K562 (cell line): ENCODE data around the gene NIN. TPM values are rescaled to one million over a fixed set of nuclear protein-coding genes. Genes with fewer than 3 reads are reported as not detected.

ENCODE experiments used
- ATAC-seq: fragments of 200-7000 bp; cut with Tn5 transposase; 3 replicates; pipeline ENCODE4 v1.9.1; 2020; ENCODE audit warnings: moderate library complexity
- BruUV-seq: library from RNA; stranded (reverse); fragments of 400-500 nt; replicated peaks from 2 replicates; lab custom pipeline; 2021; lab: Mats Ljungman, UMichigan
- CTCF ChIA-PET: fragments of 300-600 bp; formaldehyde crosslinking; extraction: SDS; loops from one replicate; lab custom pipeline; 2021; ENCODE audit warnings: low intra/inter-chr PET ratio; lab: Yijun Ruan, JAX
- POLR2A ChIA-PET: fragments of 300-600, 350-650 bp; sonication (Branson Sonifier 250); formaldehyde crosslinking; extraction: SDS; loops from one replicate; lab custom pipeline; 2021; ENCODE audit warnings: antibody characterized with exemption, inconsistent platforms; lab: Yijun Ruan, JAX
- DNase-seq, 4 experiments: peaks; one replicate each; pipeline versions ENCODE4 v3.0.0 to v3.0.0-alpha.2; 2011 to 2018; ENCODE audit warnings: low spot score in 3 of 4, mixed read lengths in 3 of 4; ENCODE audit errors: extremely low read depth in 1 of 4
- FAIRE-seq: peaks from 2 replicates; lab custom pipeline; 2011; peaks lifted over from hg19 to GRCh38; lab: Jason Lieb, UNC
- H2AFZ ChIP-seq: 2 replicates; pipeline ENCODE4 v1.6.0; 2011; ENCODE audit warnings: low read depth, low read length, control low read depth, inconsistent platforms
- H3K27ac ChIP-seq: fragments of 200-600 bp; 3 replicates; pipeline ENCODE4 v1.8.0; 2011; ENCODE audit warnings: low read depth, mild to moderate bottlenecking, control low read depth, inconsistent platforms, low read length, moderate library complexity, mixed read lengths; ENCODE audit errors: extremely low read depth
- H3K27me3 ChIP-seq, 2 experiments: fragments of 300-600 bp in 1 of 2; 2 replicates in 1 of 2; 3 replicates in 1 of 2; pipeline versions ENCODE4 v1.6.0 to v1.8.0; 2011; ENCODE audit warnings: inconsistent platforms in 2 of 2, low read length in 2 of 2, mild to moderate bottlenecking in 1 of 2, mixed read lengths in 1 of 2, moderate library complexity in 1 of 2; ENCODE audit not compliant: control insufficient read depth in 2 of 2, insufficient read depth in 2 of 2
- H3K36me3 ChIP-seq: fragments of 300-600 bp; 3 replicates; pipeline ENCODE4 v1.8.0; 2011; ENCODE audit warnings: mild to moderate bottlenecking, low read length, inconsistent platforms; ENCODE audit not compliant: control insufficient read depth, insufficient read depth
- H3K4me1 ChIP-seq, 2 experiments: fragments of 200-600 bp in 1 of 2; replicated peaks in 1 of 2; 2 replicates in 1 of 2; 3 replicates in 1 of 2; pipeline versions ENCODE4 v1.5.1 to v1.8.0; 2011; ENCODE audit warnings: inconsistent platforms in 2 of 2, low read length in 2 of 2, mild to moderate bottlenecking in 1 of 2, mixed read lengths in 1 of 2, moderate library complexity in 1 of 2; ENCODE audit not compliant: control insufficient read depth in 2 of 2, insufficient read depth in 2 of 2
- H3K4me2 ChIP-seq: 2 replicates; pipeline ENCODE4 v1.6.1; 2011; ENCODE audit warnings: low read length, control low read depth, inconsistent platforms, mixed read lengths; ENCODE audit not compliant: insufficient read depth
- H3K4me3 ChIP-seq: fragments of 200-600 bp; sonication (generic), shearing (Covaris generic); 2 replicates; pipeline ENCODE4 v1.5.1; 2016; ENCODE audit warnings: control low read depth, inconsistent platforms
- H3K79me2 ChIP-seq: fragments of 200-600 bp; 3 replicates; pipeline ENCODE4 v1.8.0; 2011; ENCODE audit warnings: low read length, inconsistent platforms; ENCODE audit not compliant: control insufficient read depth, insufficient read depth
- H3K9ac ChIP-seq, 2 experiments: 2 replicates each; pipeline versions ENCODE4 v1.6.0 to v1.6.1; 2011; ENCODE audit warnings: low read depth in 2 of 2, low read length in 2 of 2, control low read depth in 1 of 2, inconsistent platforms in 1 of 2, mild to moderate bottlenecking in 1 of 2, mixed read lengths in 1 of 2; ENCODE audit not compliant: insufficient read depth in 1 of 2
- H3K9me1 ChIP-seq: one replicate; pipeline ENCODE4 v1.6.0; 2011; ENCODE audit warnings: inconsistent platforms, mild to moderate bottlenecking, low read length, moderate library complexity; ENCODE audit not compliant: control insufficient read depth, insufficient read depth
- H3K9me3 ChIP-seq: replicated peaks from 2 replicates; pipeline ENCODE4 v1.5.1; 2011; ENCODE audit warnings: low read depth, low read length, inconsistent platforms; ENCODE audit not compliant: control insufficient read depth, insufficient read depth
- H4K20me1 ChIP-seq: replicated peaks from 2 replicates; pipeline ENCODE4 v1.6.1; 2011; ENCODE audit warnings: low read length, inconsistent platforms, mixed read lengths; ENCODE audit not compliant: control insufficient read depth, insufficient read depth
- FOXJ2 ChIP-seq: fragments of 200-800 bp; sonication (Bioruptor generic); IDR thresholded peaks from 2 replicates; pipeline ENCODE4 v1.6.1; 2016; ENCODE audit warnings: missing genetic modification characterization, missing compliant biosample characterization
- FOXM1 ChIP-seq, 2 experiments: fragments of 450-650 bp in 1 of 2; sonication (generic) in 1 of 2; formaldehyde crosslinking in 1 of 2; IDR thresholded peaks; 2 replicates each; pipeline versions ENCODE4 v1.6.1 to v1.9.0; 2017 to 2022; ENCODE audit warnings: low read depth in 2 of 2, mild to moderate bottlenecking in 2 of 2, missing genetic modification reagents in 1 of 2, moderate library complexity in 1 of 2
- FOXP1 ChIP-seq: sonication (generic); formaldehyde crosslinking; IDR thresholded peaks from 2 replicates; pipeline ENCODE4 v1.8.0; 2022; ENCODE audit warnings: mild to moderate bottlenecking, missing genetic modification reagents
- HNRNPUL1 ChIP-seq: fragments of 200-400 bp; formaldehyde crosslinking; IDR thresholded peaks from 2 replicates; pipeline ENCODE4 v1.6.1; 2017; ENCODE audit warnings: low read length
- MCM5 ChIP-seq: fragments of 450-650 bp; IDR thresholded peaks from 2 replicates; pipeline ENCODE4 v1.6.1; 2016; ENCODE audit warnings: low read depth
- PCBP2 ChIP-seq: fragments of 200-400 bp; formaldehyde crosslinking; IDR thresholded peaks from 2 replicates; pipeline ENCODE4 v1.6.1; 2018; ENCODE audit warnings: low read length, low read depth, mild to moderate bottlenecking, moderate library complexity; ENCODE audit not compliant: poor library complexity, severe bottlenecking
- RBFOX2 ChIP-seq: fragments of 200-400 bp; formaldehyde crosslinking; IDR thresholded peaks from 2 replicates; pipeline ENCODE4 v1.6.1; 2017; ENCODE audit warnings: low read depth, mild to moderate bottlenecking, low read length, moderate library complexity
- SIN3A ChIP-seq, 2 experiments: fragments of 150-350 bp in 1 of 2; IDR thresholded peaks; 2 replicates each; pipeline ENCODE4 v1.6.1; 2011 to 2016; ENCODE audit warnings: borderline replicate concordance in 2 of 2, low read depth in 2 of 2, low read length in 2 of 2, mild to moderate bottlenecking in 2 of 2, moderate library complexity in 2 of 2; ENCODE audit not compliant: control insufficient read depth in 1 of 2
- ZEB2 ChIP-seq: fragments of 450-650 bp; IDR thresholded peaks from 2 replicates; pipeline ENCODE4 v1.6.1; 2016
- WGBS: fragments of 100-300 bp; shearing (Covaris generic); methylation state at CpG from one replicate; pipeline ENCODE4 v1.1.6; 2016; ENCODE audit warnings: low coverage, mixed read lengths; ENCODE audit not compliant: insufficient coverage; ENCODE audit errors: missing lambda C conversion rate; 5-methylcytosine and 5-hydroxymethylcytosine counted together
- in situ Hi-C: fragments of 300-500 bp; cut with MboI; formaldehyde crosslinking; loops from 4 replicates; pipeline ENCODE4 v1.15.0; 2018; ENCODE audit warnings: inconsistent platforms, mixed read lengths
- intact Hi-C: fragments of 100-400 bp; cut with micrococcal nuclease; formaldehyde crosslinking; loops from 2 replicates; pipeline ENCODE4 v1.14.2; 2022
- polyA plus RNA-seq, 8 experiments: library from polyadenylated mRNA; depleted of rRNA in 4 of 8; stranded (reverse) in 5 of 8; unstranded in 3 of 8; fragments of >200 nt; fragmentation: Nextera tagmentation in 2 of 8; fragmentation: Illumina TruSeq in 1 of 8; extraction: Ambion mirVana in 2 of 8; extraction: Trizol in 1 of 8; gene quantifications; 2 replicates each; pipeline versions ENCODE4 v1.2.1 to v1.2.3, GENCODE V29; 2011 to 2014; ENCODE audit warnings: inconsistent platforms in 1 of 8, missing spikeins in 1 of 8
- total RNA-seq, 7 experiments: library from RNA; depleted of rRNA in 6 of 7; stranded (reverse); fragments of >200 nt in 6 of 7; fragmentation: Illumina TruSeq in 2 of 7; extraction: Trizol in 2 of 7; gene quantifications; 2 replicates each; pipeline versions ENCODE4 v1.2.1 to v1.2.3, GENCODE V29; 2011 to 2021; ENCODE audit warnings: low replicate concordance in 1 of 7

The NIN gene
- total and polyA plus RNA-seq, 9 of the 15 experiments (the other 6 are each of a cell fraction or from before 2014, with no cell fraction given): 0.84 to 8.4 (median 5.0) TPM

DNA sequence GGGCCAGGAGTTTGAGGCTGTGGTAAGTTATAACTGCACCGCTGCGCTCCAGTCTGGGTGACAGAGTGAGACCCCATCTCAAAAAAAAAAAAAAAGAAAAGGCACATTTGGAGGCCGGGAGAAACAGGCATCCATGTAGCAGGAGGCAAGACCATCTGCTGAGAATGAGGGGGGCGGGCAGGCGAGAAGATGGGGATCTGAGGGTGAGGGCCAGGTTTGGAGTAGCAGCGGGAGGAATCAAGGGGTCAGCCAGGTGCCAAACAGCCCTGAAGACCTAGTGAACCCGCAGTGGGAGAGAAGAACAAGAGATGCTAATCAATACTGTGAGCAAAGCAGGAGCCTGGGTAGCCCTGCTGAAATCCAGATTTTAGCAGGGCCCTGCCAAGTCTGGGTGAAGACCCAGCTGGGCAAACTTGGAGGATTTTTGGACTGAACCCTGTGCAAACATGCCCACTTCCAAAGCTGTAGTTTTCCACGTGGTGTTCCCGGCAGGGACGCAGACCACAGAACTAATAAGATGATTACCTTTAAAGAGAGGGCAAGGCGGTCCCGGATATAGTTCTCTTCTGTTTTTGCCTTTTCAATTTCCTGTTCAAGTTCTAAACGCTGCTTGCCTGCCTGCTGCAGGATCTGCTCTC, 61.0 kb downstream of the NIN start:
- no TSS peak for BruUV-seq
- intact Hi-C loops: no loop called here
- no peak for DNase-seq
- 61% methylated on average over 8 of the region's 13 CpGs for WGBS
- no peaks in the 10 kb centered on the region for H3K79me2 ChIP-seq
- CTCF ChIA-PET: interaction anchor here (0.6 kb wide), 1 partner anchor 37 kb away, joined by 3 read pairs; no protein-coding TSS in a partner anchor
- ATAC-seq: no peak
- POLR2A ChIA-PET: no interaction called here
- no peaks in the 10 kb centered on the region for H3K9me1 ChIP-seq
- H3K4me1 ChIP-seq: no peaks in the 10 kb centered on the region; a peak in 1 of 5 replicates
- H3K9ac ChIP-seq: no peak overlapping the region
- H2AFZ ChIP-seq: no peak overlapping the region
- no peaks in the 10 kb centered on the region for H3K27me3 ChIP-seq
- no peaks in the 10 kb centered on the region for H4K20me1 ChIP-seq
- no peak overlapping the region for H3K4me2 ChIP-seq
- TF ChIP-seq HNRNPUL1 (no peak), FOXP1 (CRISPR knock-in tag) (no peak), ZEB2 (no peak), MCM5 (no peak), SIN3A (IDR thresholded peaks at IDR 0.05; ENCODE audit: borderline replicate concordance in 2 of 2, control insufficient read depth in 1 of 2, low read depth in 2 of 2, low read length in 2 of 2) (no peak), PCBP2 (no peak), FOXJ2 (tag) (no peak), RBFOX2 (no peak), FOXM1 (IDR thresholded peaks at IDR 0.05; ENCODE audit: low read depth) (no peak), FOXM1 (CRISPR knock-in tag; IDR thresholded peaks at IDR 0.05; ENCODE audit: low read depth) (no peak)
- H3K36me3 ChIP-seq: peaks cover 6% of the 10 kb centered on the region; the same call in 1 of the 3 replicates
- in situ Hi-C loops: loop anchor here (10.0 kb wide), 1 partner anchor 645 kb away; no protein-coding TSS in a partner anchor
- FAIRE-seq: no peak
- no peaks in the 10 kb centered on the region for H3K9me3 ChIP-seq
- H3K27ac ChIP-seq: no peak overlapping the region
- H3K4me3 ChIP-seq: no peak overlapping the region
